Measurements from ENCODE around the gene MTHFD1L. TPM values are rescaled to one million over a fixed set of nuclear protein-coding genes. Genes with fewer than 3 reads are reported as not detected.
A peak's percentile ranks its signal among the peaks of the same experiment; 100 is the strongest.

Gene MTHFD1L
- total and polyA plus RNA-seq, 9 of the 15 experiments (the other 6 are each of a cell fraction or from before 2014, with no cell fraction given) = 20.9 to 128 (median 61.0) TPM

- Histone ChIP-seq H4K20me1 (replicated peaks; ENCODE audit: control insufficient read depth, insufficient read depth, low read length) (peaks cover 11% of the 10 kb centered on the region; the same call in 1 of the 2 replicates), H2AFZ (ENCODE audit: low read depth, low read length) (no peak overlapping the region), H3K4me2 (ENCODE audit: insufficient read depth, low read length) (no peak overlapping the region), H3K79me2 (ENCODE audit: control insufficient read depth, insufficient read depth, low read length) (peaks cover 42% of the 10 kb centered on the region), H3K9me3 (replicated peaks; ENCODE audit: control insufficient read depth, insufficient read depth, low read depth, low read length) (no peaks in the 10 kb centered on the region), H3K4me3 (no peak overlapping the region), H3K36me3 (ENCODE audit: control insufficient read depth, insufficient read depth, low read length) (peaks cover 72% of the 10 kb centered on the region), H3K27ac (ENCODE audit: extremely low read depth, low read depth, low read length) (no peak overlapping the region), H3K27me3 (ENCODE audit: control insufficient read depth in 2 of 2, insufficient read depth in 2 of 2, low read length in 2 of 2) (no peaks in the 10 kb centered on the region), H3K9ac (ENCODE audit: insufficient read depth in 1 of 2, low read depth in 2 of 2, low read length in 2 of 2) (no peak overlapping the region), H3K9me1 (ENCODE audit: control insufficient read depth, insufficient read depth, low read length) (no peaks in the 10 kb centered on the region), H3K4me1 (replicated peaks in 1 of 2; ENCODE audit: control insufficient read depth in 2 of 2, insufficient read depth in 2 of 2, low read length in 2 of 2) (no peaks in the 10 kb centered on the region)
- peak; percentile 45; the same call in 1 of the 3 replicates for ATAC-seq
- DNase-seq (ENCODE audit: extremely low read depth in 1 of 4, low spot score in 3 of 4) = no peak
- ChIA-PET CTCF (ENCODE audit: low intra/inter-chr PET ratio) (no interaction called here), POLR2A (interaction anchor here (0.6 to 2.4 kb wide), 3 partner anchors 13 to 16 kb away, joined by 3 to 9 read pairs (median 3); partner anchors contain the start of gene MTHFD1L)
- intact Hi-C loops (cut with micrococcal nuclease) (no loop called here), in situ Hi-C loops (cut with MboI) (no loop called here)
- BruUV-seq (replicated peaks) = no TSS peak
- FAIRE-seq = no peak
- WGBS (ENCODE audit: insufficient coverage, low coverage, missing lambda C conversion rate) = 75% methylated on average over 7 of the region's 9 CpGs
- TF ChIP-seq NBN (IDR thresholded peaks at IDR 0.05; ENCODE audit: low read depth) = no peak
- TF ChIP-seq ZNF277 (CRISPR knock-in tag; IDR thresholded peaks at IDR 0.05; ENCODE audit: borderline replicate concordance) = no peak
- peak; percentile 38; the same call in 1 of the 2 replicates for TF ChIP-seq RFX1 (IDR thresholded peaks at IDR 0.05)
- TF ChIP-seq ZFP36 (IDR thresholded peaks at IDR 0.05; ENCODE audit: low read depth, low read length, partially characterized antibody) = no peak
- TF ChIP-seq NFIC (IDR thresholded peaks at IDR 0.05) = no peak
- TF ChIP-seq TCFL5 (CRISPR knock-in tag; conservative IDR thresholded peaks at IDR 0.05) = no peak
- TF ChIP-seq MEF2D (tag; conservative IDR thresholded peaks at IDR 0.05; ENCODE audit: low read depth) = no peak
- TF ChIP-seq THRB (CRISPR knock-in tag; conservative IDR thresholded peaks at IDR 0.05) = no peak
- TF ChIP-seq DDX20 (tag; IDR thresholded peaks at IDR 0.05; ENCODE audit: low read depth) = no peak
- TF ChIP-seq RUNX1 (IDR thresholded peaks at IDR 0.05; ENCODE audit: low read depth) = no peak
- peak in 1 of 2 experiments; percentile 14; a peak in 1 of 4 replicates for TF ChIP-seq FOXA3 (CRISPR knock-in tag; conservative IDR thresholded peaks at IDR 0.05 in 1 of 2, IDR thresholded peaks at IDR 0.05 in 1 of 2)
- TF ChIP-seq ETV6 (IDR thresholded peaks at IDR 0.05; ENCODE audit: borderline replicate concordance in 1 of 2, low read depth in 2 of 2, low read length in 1 of 2) = no peak
- TF ChIP-seq ETV6 (CRISPR knock-in tag; IDR thresholded peaks at IDR 0.05; ENCODE audit: borderline replicate concordance) = no peak
- TF ChIP-seq SIX5 (IDR thresholded peaks at IDR 0.05; ENCODE audit: borderline replicate concordance in 1 of 2, insufficient read depth in 1 of 2, low read depth in 1 of 2, low read length in 2 of 2) = peak; percentile 26 to 42; a peak in 2 of 4 replicates
- TF ChIP-seq SMARCA4 (IDR thresholded peaks at IDR 0.05) = no peak
- TF ChIP-seq ZNF511 (CRISPR knock-in tag; IDR thresholded peaks at IDR 0.05) = no peak
Observed at GRCh38 chr6:150878347-150879213, 13.1 kb downstream of the MTHFD1L start.

All from K562 (cell line).